GM12878 (cell line): ENCODE results near the gene FGF19.

Experiments
- EZH2 ChIP-seq: IDR thresholded peaks from 2 replicates; pipeline ENCODE4 v1.6.1; 2012; ENCODE audit warnings: low read depth, mild to moderate bottlenecking, control low read depth, inconsistent platforms, low read length, borderline replicate concordance; ENCODE audit not compliant: control insufficient read depth
- SP1 ChIP-seq: IDR thresholded peaks from one replicate; pipeline ENCODE4 v1.6.1; 2011; ENCODE audit warnings: low read depth, low read length
- ZNF24 ChIP-seq: fragments of 450-650 bp; IDR thresholded peaks from 2 replicates; pipeline ENCODE4 v1.6.1; 2017; ENCODE audit warnings: antibody characterized with exemption, mild to moderate bottlenecking
- ZNF274 ChIP-seq: IDR thresholded peaks from one replicate; pipeline ENCODE4 v1.8.0; 2011; ENCODE audit not compliant: insufficient read length, insufficient read depth
- TF ChIP-seq, protein P1 (sequence below): fragments of 450-650 bp; IDR thresholded peaks from 2 replicates; pipeline ENCODE4 v1.6.1; 2017; ENCODE audit warnings: mild to moderate bottlenecking

DNA sequence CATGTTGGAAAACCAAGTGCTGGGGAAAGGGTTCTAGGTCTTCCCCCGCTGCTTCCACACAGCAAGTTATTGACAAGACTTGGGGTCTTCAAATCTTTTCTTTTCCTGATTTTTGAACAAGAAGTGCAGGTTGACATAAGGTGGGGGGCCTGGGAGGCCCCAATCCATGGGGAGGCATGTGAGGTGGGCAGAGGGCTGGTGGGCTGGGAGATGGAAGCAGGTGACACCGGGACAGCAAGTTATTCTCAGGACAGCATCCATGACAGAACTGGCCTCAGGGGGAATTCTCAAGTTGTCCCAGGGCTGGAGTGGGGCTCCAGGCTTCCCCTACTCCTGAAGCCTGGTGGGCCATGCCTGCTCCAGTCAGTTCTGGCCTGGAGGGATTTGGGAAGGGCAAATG is 5.5 kb downstream of the FGF19 start:
- TF ChIP-seq ZNF274 (no peak), SP1 (no peak), ZNF24 (no peak), EZH2 (no peak)
- TF ChIP-seq, protein P1, sequence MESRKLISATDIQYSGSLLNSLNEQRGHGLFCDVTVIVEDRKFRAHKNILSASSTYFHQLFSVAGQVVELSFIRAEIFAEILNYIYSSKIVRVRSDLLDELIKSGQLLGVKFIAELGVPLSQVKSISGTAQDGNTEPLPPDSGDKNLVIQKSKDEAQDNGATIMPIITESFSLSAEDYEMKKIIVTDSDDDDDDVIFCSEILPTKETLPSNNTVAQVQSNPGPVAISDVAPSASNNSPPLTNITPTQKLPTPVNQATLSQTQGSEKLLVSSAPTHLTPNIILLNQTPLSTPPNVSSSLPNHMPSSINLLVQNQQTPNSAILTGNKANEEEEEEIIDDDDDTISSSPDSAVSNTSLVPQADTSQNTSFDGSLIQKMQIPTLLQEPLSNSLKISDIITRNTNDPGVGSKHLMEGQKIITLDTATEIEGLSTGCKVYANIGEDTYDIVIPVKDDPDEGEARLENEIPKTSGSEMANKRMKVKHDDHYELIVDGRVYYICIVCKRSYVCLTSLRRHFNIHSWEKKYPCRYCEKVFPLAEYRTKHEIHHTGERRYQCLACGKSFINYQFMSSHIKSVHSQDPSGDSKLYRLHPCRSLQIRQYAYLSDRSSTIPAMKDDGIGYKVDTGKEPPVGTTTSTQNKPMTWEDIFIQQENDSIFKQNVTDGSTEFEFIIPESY: no peak
